ENCODE measurements around the gene RASAL2.

GRCh38 chr1:178118524-178118923 lies 24.6 kb downstream of the RASAL2 start:
- no peak for TF ChIP-seq REST (IDR thresholded peaks at IDR 0.05; ENCODE audit: unreplicated experiment)
- no peak for TF ChIP-seq EZH2 (IDR thresholded peaks at IDR 0.05; ENCODE audit: low read depth, unreplicated experiment)
- TF ChIP-seq CTCF (conservative IDR thresholded peaks at IDR 0.05; ENCODE audit: low read depth in 2 of 2) = no peak

All from GM23338 (cell line).